K562 (cell line): ENCODE results near the gene OVOL1. TPM values are rescaled to one million over a fixed set of nuclear protein-coding genes. Genes with fewer than 3 reads are reported as not detected.

ENCODE experiments used
- ARID1B ChIP-seq: fragments of 450-650 bp; IDR thresholded peaks from 2 replicates; pipeline ENCODE4 v1.6.1; 2016; ENCODE audit warnings: antibody characterized with exemption, mild to moderate bottlenecking, inconsistent platforms
- ARID2 ChIP-seq: fragments of 450-650 bp; IDR thresholded peaks from 2 replicates; pipeline ENCODE4 v1.6.1; 2017; ENCODE audit warnings: antibody characterized with exemption, mild to moderate bottlenecking
- CHCHD3 ChIP-seq: fragments of 250-450 bp; sonication (Bioruptor Pico); IDR thresholded peaks from 2 replicates; pipeline ENCODE4 v2.1.2; 2022; ENCODE audit warnings: mild to moderate bottlenecking
- ETV6 ChIP-seq, 3 experiments: fragments of 150-350 bp in 1 of 3; sonication (generic) in 1 of 3; formaldehyde crosslinking in 1 of 3; IDR thresholded peaks; 2 replicates each; pipeline versions ENCODE4 v1.6.1 to v1.8.0; 2014 to 2022; ENCODE audit warnings: borderline replicate concordance in 2 of 3, low read depth in 2 of 3, antibody characterized with exemption in 1 of 3, low read length in 1 of 3, mild to moderate bottlenecking in 1 of 3, missing genetic modification reagents in 1 of 3
- FOXP1 ChIP-seq: sonication (generic); formaldehyde crosslinking; IDR thresholded peaks from 2 replicates; pipeline ENCODE4 v1.8.0; 2022; ENCODE audit warnings: mild to moderate bottlenecking, missing genetic modification reagents
- HMBOX1 ChIP-seq: sonication (generic); IDR thresholded peaks from 2 replicates; pipeline ENCODE4 v1.6.1; 2016
- MECOM ChIP-seq: fragments of 250-450 bp; sonication (Bioruptor Pico); IDR thresholded peaks from 2 replicates; pipeline ENCODE4 v1.8.0; 2022; ENCODE audit warnings: inconsistent platforms
- MXD1 ChIP-seq: fragments of 250-450 bp; sonication (Bioruptor Pico); IDR thresholded peaks from 2 replicates; pipeline ENCODE4 v1.8.0; 2021; ENCODE audit warnings: borderline replicate concordance, mild to moderate bottlenecking, moderate library complexity; ENCODE audit not compliant: poor library complexity, severe bottlenecking
- MYBL2 ChIP-seq, 2 experiments: fragments of 450-650 bp in 1 of 2; sonication (generic) in 1 of 2; formaldehyde crosslinking in 1 of 2; IDR thresholded peaks; 2 replicates each; pipeline versions ENCODE4 v1.6.1 to v1.8.1; 2017 to 2022; ENCODE audit warnings: borderline replicate concordance in 1 of 2, inconsistent platforms in 1 of 2, low read depth in 1 of 2, mild to moderate bottlenecking in 1 of 2, missing genetic modification reagents in 1 of 2, moderate library complexity in 1 of 2
- REST ChIP-seq, 2 experiments: fragments of 450-650 bp; formaldehyde crosslinking in 1 of 2; IDR thresholded peaks; 2 replicates each; pipeline versions ENCODE4 v1.4.0 to v1.6.1; 2014 to 2020; ENCODE audit warnings: mild to moderate bottlenecking in 2 of 2, borderline replicate concordance in 1 of 2, low read depth in 1 of 2
- ZFX ChIP-seq: sonication (generic); formaldehyde crosslinking; IDR thresholded peaks from 2 replicates; pipeline ENCODE4 v1.8.0; 2022; ENCODE audit warnings: mild to moderate bottlenecking, missing genetic modification reagents, moderate library complexity
- ZNF445 ChIP-seq: fragments of 250-450 bp; sonication (Bioruptor Pico); IDR thresholded peaks from 2 replicates; pipeline ENCODE4 v1.4.0; 2020; ENCODE audit warnings: low read depth, mild to moderate bottlenecking, moderate library complexity
- polyA plus RNA-seq, 8 experiments: library from polyadenylated mRNA; depleted of rRNA in 4 of 8; stranded (reverse) in 5 of 8; unstranded in 3 of 8; fragments of >200 nt; fragmentation: Nextera tagmentation in 2 of 8; fragmentation: Illumina TruSeq in 1 of 8; extraction: Ambion mirVana in 2 of 8; extraction: Trizol in 1 of 8; gene quantifications; 2 replicates each; pipeline versions ENCODE4 v1.2.1 to v1.2.3, GENCODE V29; 2011 to 2014; ENCODE audit warnings: inconsistent platforms in 1 of 8, missing spikeins in 1 of 8
- total RNA-seq, 7 experiments: library from RNA; depleted of rRNA in 6 of 7; stranded (reverse); fragments of >200 nt in 6 of 7; fragmentation: Illumina TruSeq in 2 of 7; extraction: Trizol in 2 of 7; gene quantifications; 2 replicates each; pipeline versions ENCODE4 v1.2.1 to v1.2.3, GENCODE V29; 2011 to 2021; ENCODE audit warnings: low replicate concordance in 1 of 7
- TF ChIP-seq, protein P1 (sequence below), 2 experiments: fragments of 450-650 bp; IDR thresholded peaks; 2 replicates each; pipeline ENCODE4 v1.6.1; 2018; ENCODE audit warnings: mild to moderate bottlenecking in 2 of 2, low read depth in 1 of 2; ENCODE audit not compliant: partially characterized antibody in 2 of 2

Gene OVOL1
- total and polyA plus RNA-seq, 9 of the 15 experiments (the other 6 are each of a cell fraction or from before 2014, with no cell fraction given) = 0.09 TPM; not detected in 8

DNA sequence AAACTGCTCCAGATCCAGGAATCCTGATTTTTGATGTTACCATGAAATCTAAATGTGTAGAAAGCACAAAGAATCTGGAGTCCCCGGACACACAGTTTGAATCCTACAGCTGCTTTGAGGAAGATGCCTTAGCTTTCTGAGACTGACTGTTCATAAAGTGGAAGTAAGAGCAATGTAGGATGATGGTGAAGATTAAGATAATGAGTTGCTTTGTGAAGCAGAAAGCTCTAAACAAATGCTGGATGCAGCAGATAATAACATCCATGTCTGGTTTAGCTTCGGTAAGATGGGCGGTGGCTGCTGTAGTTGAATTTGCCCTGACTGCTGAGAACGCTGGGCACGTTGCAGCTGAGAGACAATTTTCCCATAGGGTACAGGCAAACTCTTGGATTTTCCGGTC, 20.1 kb downstream of the OVOL1 start (continued):
- TF ChIP-seq CHCHD3 (no peak), FOXP1 (CRISPR knock-in tag) (no peak), ZFX (CRISPR knock-in tag) (no peak), REST (IDR thresholded peaks at IDR 0.05; ENCODE audit: borderline replicate concordance) (no peak), REST (CRISPR knock-in tag; IDR thresholded peaks at IDR 0.05; ENCODE audit: low read depth) (no peak), ARID1B (peak; percentile 69), ZNF445 (CRISPR knock-in tag) (no peak), MXD1 (no peak), HMBOX1 (0 out of 2 replicates have a peak, but pooled peaks have one; percentile 39), MECOM (CRISPR knock-in tag) (no peak), MYBL2 (IDR thresholded peaks at IDR 0.05; ENCODE audit: low read depth) (no peak), MYBL2 (CRISPR knock-in tag; IDR thresholded peaks at IDR 0.05; ENCODE audit: borderline replicate concordance) (no peak), ETV6 (IDR thresholded peaks at IDR 0.05; ENCODE audit: borderline replicate concordance in 1 of 2, low read depth in 2 of 2, low read length in 1 of 2) (no peak), ETV6 (CRISPR knock-in tag; IDR thresholded peaks at IDR 0.05; ENCODE audit: borderline replicate concordance) (no peak), ARID2 (no peak)
- TF ChIP-seq, protein P1, sequence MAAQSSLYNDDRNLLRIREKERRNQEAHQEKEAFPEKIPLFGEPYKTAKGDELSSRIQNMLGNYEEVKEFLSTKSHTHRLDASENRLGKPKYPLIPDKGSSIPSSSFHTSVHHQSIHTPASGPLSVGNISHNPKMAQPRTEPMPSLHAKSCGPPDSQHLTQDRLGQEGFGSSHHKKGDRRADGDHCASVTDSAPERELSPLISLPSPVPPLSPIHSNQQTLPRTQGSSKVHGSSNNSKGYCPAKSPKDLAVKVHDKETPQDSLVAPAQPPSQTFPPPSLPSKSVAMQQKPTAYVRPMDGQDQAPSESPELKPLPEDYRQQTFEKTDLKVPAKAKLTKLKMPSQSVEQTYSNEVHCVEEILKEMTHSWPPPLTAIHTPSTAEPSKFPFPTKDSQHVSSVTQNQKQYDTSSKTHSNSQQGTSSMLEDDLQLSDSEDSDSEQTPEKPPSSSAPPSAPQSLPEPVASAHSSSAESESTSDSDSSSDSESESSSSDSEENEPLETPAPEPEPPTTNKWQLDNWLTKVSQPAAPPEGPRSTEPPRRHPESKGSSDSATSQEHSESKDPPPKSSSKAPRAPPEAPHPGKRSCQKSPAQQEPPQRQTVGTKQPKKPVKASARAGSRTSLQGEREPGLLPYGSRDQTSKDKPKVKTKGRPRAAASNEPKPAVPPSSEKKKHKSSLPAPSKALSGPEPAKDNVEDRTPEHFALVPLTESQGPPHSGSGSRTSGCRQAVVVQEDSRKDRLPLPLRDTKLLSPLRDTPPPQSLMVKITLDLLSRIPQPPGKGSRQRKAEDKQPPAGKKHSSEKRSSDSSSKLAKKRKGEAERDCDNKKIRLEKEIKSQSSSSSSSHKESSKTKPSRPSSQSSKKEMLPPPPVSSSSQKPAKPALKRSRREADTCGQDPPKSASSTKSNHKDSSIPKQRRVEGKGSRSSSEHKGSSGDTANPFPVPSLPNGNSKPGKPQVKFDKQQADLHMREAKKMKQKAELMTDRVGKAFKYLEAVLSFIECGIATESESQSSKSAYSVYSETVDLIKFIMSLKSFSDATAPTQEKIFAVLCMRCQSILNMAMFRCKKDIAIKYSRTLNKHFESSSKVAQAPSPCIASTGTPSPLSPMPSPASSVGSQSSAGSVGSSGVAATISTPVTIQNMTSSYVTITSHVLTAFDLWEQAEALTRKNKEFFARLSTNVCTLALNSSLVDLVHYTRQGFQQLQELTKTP (IDR thresholded peaks at IDR 0.05; ENCODE audit: low read depth in 1 of 2, partially characterized antibody in 2 of 2) = no peak
